ENCODE results near the gene ZCCHC7. TPM values are rescaled to one million over a fixed set of nuclear protein-coding genes. Genes with fewer than 3 reads are reported as not detected.

Gene ZCCHC7
- total and polyA plus RNA-seq, 9 of the 15 experiments (the other 6 are each of a cell fraction or from before 2014, with no cell fraction given) = 34.1 to 68.9 (median 48.8) TPM

DNA sequence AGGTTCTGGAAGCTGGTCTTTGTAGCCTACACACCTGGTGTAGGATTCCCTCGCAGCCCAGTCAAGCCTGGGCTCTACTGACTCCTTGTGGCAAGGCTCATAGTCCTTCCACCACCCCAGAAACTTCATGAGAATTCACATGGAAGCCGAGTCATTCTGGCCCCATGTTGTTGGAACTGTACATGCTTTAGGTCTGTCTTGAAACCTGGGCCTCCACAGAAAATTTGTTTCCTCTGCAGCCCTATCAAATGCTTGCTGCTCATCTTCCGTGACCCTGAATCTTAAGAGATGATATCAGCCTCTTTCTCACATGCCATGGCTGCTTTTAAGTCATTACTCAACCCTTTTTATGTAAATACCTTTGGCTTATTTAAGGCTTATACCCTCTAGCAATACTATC is 188.8 kb downstream of the ZCCHC7 start (continued):
- no peak for TF ChIP-seq ZNF395 (CRISPR knock-in tag; IDR thresholded peaks at IDR 0.05)
- TF ChIP-seq, protein P1, sequence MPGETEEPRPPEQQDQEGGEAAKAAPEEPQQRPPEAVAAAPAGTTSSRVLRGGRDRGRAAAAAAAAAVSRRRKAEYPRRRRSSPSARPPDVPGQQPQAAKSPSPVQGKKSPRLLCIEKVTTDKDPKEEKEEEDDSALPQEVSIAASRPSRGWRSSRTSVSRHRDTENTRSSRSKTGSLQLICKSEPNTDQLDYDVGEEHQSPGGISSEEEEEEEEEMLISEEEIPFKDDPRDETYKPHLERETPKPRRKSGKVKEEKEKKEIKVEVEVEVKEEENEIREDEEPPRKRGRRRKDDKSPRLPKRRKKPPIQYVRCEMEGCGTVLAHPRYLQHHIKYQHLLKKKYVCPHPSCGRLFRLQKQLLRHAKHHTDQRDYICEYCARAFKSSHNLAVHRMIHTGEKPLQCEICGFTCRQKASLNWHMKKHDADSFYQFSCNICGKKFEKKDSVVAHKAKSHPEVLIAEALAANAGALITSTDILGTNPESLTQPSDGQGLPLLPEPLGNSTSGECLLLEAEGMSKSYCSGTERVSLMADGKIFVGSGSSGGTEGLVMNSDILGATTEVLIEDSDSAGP (CRISPR knock-in tag; IDR thresholded peaks at IDR 0.05) = no peak
- TF ChIP-seq ZKSCAN3 (CRISPR knock-in tag; IDR thresholded peaks at IDR 0.05) = no peak
- TF ChIP-seq, protein P2, sequence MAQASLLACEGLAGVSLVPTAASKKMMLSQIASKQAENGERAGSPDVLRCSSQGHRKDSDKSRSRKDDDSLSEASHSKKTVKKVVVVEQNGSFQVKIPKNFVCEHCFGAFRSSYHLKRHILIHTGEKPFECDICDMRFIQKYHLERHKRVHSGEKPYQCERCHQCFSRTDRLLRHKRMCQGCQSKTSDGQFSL (CRISPR knock-in tag; IDR thresholded peaks at IDR 0.05) = no peak
- TF ChIP-seq, protein P2 (tag; IDR thresholded peaks at IDR 0.05) = no peak
- TF ChIP-seq ZNF354B (CRISPR knock-in tag; IDR thresholded peaks at IDR 0.05) = no peak
- TF ChIP-seq, protein P3, sequence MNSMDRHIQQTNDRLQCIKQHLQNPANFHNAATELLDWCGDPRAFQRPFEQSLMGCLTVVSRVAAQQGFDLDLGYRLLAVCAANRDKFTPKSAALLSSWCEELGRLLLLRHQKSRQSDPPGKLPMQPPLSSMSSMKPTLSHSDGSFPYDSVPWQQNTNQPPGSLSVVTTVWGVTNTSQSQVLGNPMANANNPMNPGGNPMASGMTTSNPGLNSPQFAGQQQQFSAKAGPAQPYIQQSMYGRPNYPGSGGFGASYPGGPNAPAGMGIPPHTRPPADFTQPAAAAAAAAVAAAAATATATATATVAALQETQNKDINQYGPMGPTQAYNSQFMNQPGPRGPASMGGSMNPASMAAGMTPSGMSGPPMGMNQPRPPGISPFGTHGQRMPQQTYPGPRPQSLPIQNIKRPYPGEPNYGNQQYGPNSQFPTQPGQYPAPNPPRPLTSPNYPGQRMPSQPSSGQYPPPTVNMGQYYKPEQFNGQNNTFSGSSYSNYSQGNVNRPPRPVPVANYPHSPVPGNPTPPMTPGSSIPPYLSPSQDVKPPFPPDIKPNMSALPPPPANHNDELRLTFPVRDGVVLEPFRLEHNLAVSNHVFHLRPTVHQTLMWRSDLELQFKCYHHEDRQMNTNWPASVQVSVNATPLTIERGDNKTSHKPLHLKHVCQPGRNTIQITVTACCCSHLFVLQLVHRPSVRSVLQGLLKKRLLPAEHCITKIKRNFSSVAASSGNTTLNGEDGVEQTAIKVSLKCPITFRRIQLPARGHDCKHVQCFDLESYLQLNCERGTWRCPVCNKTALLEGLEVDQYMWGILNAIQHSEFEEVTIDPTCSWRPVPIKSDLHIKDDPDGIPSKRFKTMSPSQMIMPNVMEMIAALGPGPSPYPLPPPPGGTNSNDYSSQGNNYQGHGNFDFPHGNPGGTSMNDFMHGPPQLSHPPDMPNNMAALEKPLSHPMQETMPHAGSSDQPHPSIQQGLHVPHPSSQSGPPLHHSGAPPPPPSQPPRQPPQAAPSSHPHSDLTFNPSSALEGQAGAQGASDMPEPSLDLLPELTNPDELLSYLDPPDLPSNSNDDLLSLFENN (IDR thresholded peaks at IDR 0.05; ENCODE audit: low read depth in 2 of 2, low read length in 2 of 2) = no peak
- TF ChIP-seq ETV5 (CRISPR knock-in tag; IDR thresholded peaks at IDR 0.05; ENCODE audit: low read depth) = no peak
- TF ChIP-seq RAD21 (CRISPR knock-in tag; conservative IDR thresholded peaks at IDR 0.05 in 1 of 2, IDR thresholded peaks at IDR 0.05 in 1 of 2) = peak; percentile 15 to 80; a peak in 2 of 4 replicates
- no peak for TF ChIP-seq POLR2G (IDR thresholded peaks at IDR 0.05; ENCODE audit: low read depth, low read length)
- TF ChIP-seq HOXB6 (CRISPR knock-in tag; IDR thresholded peaks at IDR 0.05; ENCODE audit: borderline replicate concordance) = no peak
- TF ChIP-seq ZNF668 (CRISPR knock-in tag; IDR thresholded peaks at IDR 0.05) = no peak
- TF ChIP-seq TGIF2 (CRISPR knock-in tag; IDR thresholded peaks at IDR 0.05) = no peak
- TF ChIP-seq STAT5A (IDR thresholded peaks at IDR 0.05; ENCODE audit: borderline replicate concordance, low read length) = no peak
- TF ChIP-seq, protein P4, sequence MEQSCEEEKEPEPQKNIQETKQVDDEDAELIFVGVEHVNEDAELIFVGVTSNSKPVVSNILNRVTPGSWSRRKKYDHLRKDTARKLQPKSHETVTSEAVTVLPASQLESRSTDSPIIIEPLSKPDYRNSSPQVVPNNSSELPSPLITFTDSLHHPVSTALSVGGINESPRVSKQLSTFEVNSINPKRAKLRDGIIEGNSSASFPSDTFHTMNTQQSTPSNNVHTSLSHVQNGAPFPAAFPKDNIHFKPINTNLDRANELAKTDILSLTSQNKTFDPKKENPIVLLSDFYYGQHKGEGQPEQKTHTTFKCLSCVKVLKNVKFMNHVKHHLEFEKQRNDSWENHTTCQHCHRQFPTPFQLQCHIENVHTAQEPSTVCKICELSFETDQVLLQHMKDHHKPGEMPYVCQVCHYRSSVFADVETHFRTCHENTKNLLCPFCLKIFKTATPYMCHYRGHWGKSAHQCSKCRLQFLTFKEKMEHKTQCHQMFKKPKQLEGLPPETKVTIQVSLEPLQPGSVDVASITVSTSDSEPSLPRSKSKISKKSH (CRISPR knock-in tag; IDR thresholded peaks at IDR 0.05) = no peak
